Small intestine (tissue), 16 donors: Measurements from ENCODE around the gene SMOC1. TPM values are rescaled to one million over a fixed set of nuclear protein-coding genes. Genes with fewer than 3 reads are reported as not detected.
A peak's percentile ranks its signal among the peaks of the same experiment; 100 is the strongest.

Source experiments
- DNase-seq, 2 donors: peaks; one replicate each; pipeline versions ENCODE4 v3.0.0 to v3.0.0-alpha.2; 2013
- FAIRE-seq: peaks from 2 replicates; lab custom pipeline; 2012; peaks lifted over from hg19 to GRCh38; lab: Jason Lieb, UNC
- H3K27ac ChIP-seq, 3 donors: one replicate each; pipeline ENCODE4 v1.5.1; 2013; ENCODE audit warnings: low read length in 2 of 3, mild to moderate bottlenecking in 2 of 3, control low read depth in 1 of 3, inconsistent platforms in 1 of 3, low read depth in 1 of 3, moderate library complexity in 1 of 3
- H3K27me3 ChIP-seq, 3 donors: one replicate each; pipeline ENCODE4 v1.6.1; 2013; ENCODE audit warnings: low read length in 3 of 3, inconsistent platforms in 1 of 3; ENCODE audit not compliant: control insufficient read depth in 3 of 3, insufficient read depth in 3 of 3
- H3K36me3 ChIP-seq, 3 donors: one replicate each; pipeline ENCODE4 v1.6.1; 2013; ENCODE audit warnings: low read length in 3 of 3, inconsistent platforms in 1 of 3, low read depth in 1 of 3, mild to moderate bottlenecking in 1 of 3, moderate library complexity in 1 of 3; ENCODE audit not compliant: control insufficient read depth in 3 of 3, insufficient read depth in 2 of 3
- H3K4me1 ChIP-seq, 3 donors: one replicate each; pipeline ENCODE4 v1.6.1; 2013; ENCODE audit warnings: low read length in 2 of 3, inconsistent platforms in 1 of 3, low read depth in 1 of 3, mild to moderate bottlenecking in 1 of 3, moderate library complexity in 1 of 3; ENCODE audit not compliant: control insufficient read depth in 3 of 3, insufficient read depth in 2 of 3
- H3K4me3 ChIP-seq, 3 donors: one replicate each; pipeline ENCODE4 v1.5.1; 2013; ENCODE audit warnings: low read length in 3 of 3, control low read depth in 1 of 3, inconsistent platforms in 1 of 3, low read depth in 1 of 3, mild to moderate bottlenecking in 1 of 3, moderate library complexity in 1 of 3
- H3K9me3 ChIP-seq, 2 donors: one replicate each; pipeline ENCODE4 v1.6.1; 2013; ENCODE audit warnings: low read depth in 1 of 2, low read length in 1 of 2; ENCODE audit not compliant: control insufficient read depth in 2 of 2, insufficient read depth in 1 of 2
- WGBS, 3 donors: extraction: QIAGEN DNeasy Blood & Tissue Kit; methylation state at CpG; one replicate each; pipeline ENCODE4 v1.1.7; 2013; 5-methylcytosine and 5-hydroxymethylcytosine counted together
- long read RNA-seq, 10 donors: transcript quantifications; one replicate each; lab custom pipeline, GENCODE V29; 2026
- polyA plus RNA-seq, 4 donors: library from polyadenylated mRNA; stranded (reverse) in 3 of 4; unstranded in 1 of 4; fragments of 200-250 nt in 3 of 4; fragments of 120-200 nt in 1 of 4; gene quantifications; one replicate each; pipeline versions ENCODE4 v1.2.1 to v1.2.3, GENCODE V29; 2013
- donor health status: healthy with polysubstance abuse.
- donor health status: control.
- donor health status: control.
- donor health status: Bipolar disorder and iron deficiency.
- donor health status: healthy.

The SMOC1 gene, protein sequence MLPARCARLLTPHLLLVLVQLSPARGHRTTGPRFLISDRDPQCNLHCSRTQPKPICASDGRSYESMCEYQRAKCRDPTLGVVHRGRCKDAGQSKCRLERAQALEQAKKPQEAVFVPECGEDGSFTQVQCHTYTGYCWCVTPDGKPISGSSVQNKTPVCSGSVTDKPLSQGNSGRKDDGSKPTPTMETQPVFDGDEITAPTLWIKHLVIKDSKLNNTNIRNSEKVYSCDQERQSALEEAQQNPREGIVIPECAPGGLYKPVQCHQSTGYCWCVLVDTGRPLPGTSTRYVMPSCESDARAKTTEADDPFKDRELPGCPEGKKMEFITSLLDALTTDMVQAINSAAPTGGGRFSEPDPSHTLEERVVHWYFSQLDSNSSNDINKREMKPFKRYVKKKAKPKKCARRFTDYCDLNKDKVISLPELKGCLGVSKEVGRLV
- 1 to 10 TPM in 2 of 4 donors, under 1 TPM in 1, not detected in 1; 0.94 to 3.5 (median 1.9) TPM for polyA plus RNA-seq
- long read RNA-seq, donor 1, result 0 reads
- long read RNA-seq, donor 2, result 0 reads
- long read RNA-seq, donor 3, partial matches to known transcripts, result 365 of 365 reads
- long read RNA-seq, donor 3, other reads (novel, unspliced or antisense), result 0 of 365 reads
- long read RNA-seq, donor 4, result 0 reads
- long read RNA-seq, donor 5, result 0 reads
- long read RNA-seq, donor 6, result 0 reads
- long read RNA-seq, donor 7, result 0 reads
- long read RNA-seq, donor 8, result 0 reads
- long read RNA-seq, donor 9, result 0 reads
- long read RNA-seq, donor 10, partial matches to known transcripts, result 389 of 392 reads
- long read RNA-seq, donor 10, other reads (novel, unspliced or antisense), result 0 of 392 reads

DNA sequence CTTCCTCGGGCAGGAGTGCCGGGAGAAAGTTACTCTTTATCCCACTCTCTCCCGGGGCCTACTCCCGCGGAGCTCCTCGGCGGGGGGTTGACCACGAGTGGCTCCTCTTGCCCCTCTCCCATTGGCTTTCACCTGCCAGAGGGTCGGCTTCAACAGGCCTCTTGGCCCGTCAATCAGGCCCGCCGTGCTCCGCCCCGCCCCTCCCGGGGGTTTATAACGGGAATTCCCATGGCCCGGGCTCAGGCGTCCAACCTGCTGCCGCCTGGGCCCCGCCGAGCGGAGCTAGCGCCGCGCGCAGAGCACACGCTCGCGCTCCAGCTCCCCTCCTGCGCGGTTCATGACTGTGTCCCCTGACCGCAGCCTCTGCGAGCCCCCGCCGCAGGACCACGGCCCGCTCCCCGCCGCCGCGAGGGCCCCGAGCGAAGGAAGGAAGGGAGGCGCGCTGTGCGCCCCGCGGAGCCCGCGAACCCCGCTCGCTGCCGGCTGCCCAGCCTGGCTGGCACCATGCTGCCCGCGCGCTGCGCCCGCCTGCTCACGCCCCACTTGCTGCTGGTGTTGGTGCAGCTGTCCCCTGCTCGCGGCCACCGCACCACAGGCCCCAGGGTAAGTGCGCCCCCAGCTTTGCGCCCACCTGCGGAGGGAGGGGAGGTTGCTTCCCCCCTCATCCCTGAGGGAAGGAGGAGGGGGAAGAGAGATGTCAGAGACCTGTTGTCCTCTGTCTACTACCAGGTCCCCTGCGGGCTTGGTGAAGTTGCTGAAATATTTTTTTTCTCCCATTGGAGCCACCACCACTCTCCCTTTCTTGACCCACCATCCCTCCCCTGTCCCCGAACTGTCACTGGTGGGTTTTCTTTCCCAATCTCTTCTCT, at the start of gene SMOC1:
Gene SMOC1 (plus strand): TSS at position 242 of the 869 bp plus-strand sequence. CDS start 263 bp downstream, at position 505.
- Histone ChIP-seq H3K4me1 (no peaks in the 10 kb centered on the region), H3K9me3 (no peaks in the 10 kb centered on the region), H3K27me3 (peaks cover 15 to 42% (median 19%) of the 10 kb centered on the region in 3 donors), H3K4me3 (no peak within 1 kb of the TSS), H3K27ac (no peak within 1 kb of the TSS), H3K36me3 (no peaks in the 10 kb centered on the region)
- peak in 1 of 2 donors; percentile 56 for DNase-seq
- WGBS, 3 donors, result 2 to 3% (median 2%) methylated on average over 44 to 67 of the region's 67 CpGs
- no peak for FAIRE-seq

DNA sequence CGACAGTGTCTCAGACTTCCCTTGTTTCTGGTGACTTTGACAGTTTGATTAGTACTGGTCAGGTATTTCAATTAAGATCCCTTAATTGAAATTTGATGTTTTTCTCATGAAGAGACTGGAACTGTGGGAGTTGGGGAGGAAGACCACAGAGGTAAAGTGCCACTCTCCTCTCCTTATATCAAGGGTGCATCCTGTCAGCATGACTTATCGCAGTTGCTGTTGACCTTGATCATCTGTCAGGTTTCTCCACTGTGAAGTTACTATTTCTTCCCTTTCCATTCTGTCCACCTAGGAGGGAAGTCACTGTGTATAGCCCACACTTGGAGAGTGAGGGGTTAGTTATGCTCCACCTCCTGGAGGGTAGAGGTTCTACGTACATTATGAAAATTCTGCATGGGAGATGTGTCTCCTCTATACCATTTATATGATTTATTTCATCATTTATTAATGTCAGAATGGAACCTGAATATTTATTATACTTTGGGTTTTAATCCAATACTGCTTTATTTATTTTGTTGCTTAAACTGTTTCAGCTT, 40.3 kb upstream of the SMOC1 start:
- H3K4me3 ChIP-seq, result no peak overlapping the region
- no peak for FAIRE-seq
- 59 to 84% (median 62%) methylated on average over 3 of the region's 3 CpGs for WGBS, 3 donors

DNA sequence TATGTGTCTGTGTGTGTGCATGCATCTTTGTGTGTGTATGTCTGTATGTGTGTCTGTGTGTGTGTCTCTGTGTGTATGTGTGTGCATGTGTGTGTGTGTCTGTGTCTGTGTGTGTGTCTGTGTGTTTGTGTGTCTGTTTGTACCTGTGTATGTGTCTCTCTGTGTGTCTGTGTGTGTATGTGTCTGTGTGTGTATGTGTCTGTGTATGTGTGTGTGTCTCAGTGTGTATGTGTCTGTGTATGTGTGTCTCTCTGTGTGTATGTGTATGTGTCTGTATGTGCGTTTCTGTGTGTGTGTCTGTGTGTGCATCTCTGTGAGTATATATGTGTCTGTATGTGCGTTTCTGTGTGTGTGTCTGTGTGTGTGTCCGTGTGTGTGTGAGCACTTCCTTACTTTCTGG, 39.6 kb upstream of the SMOC1 start:
- Histone ChIP-seq H3K27ac (no peak overlapping the region), H3K27me3 (peaks cover 0 to 3% (median 0%) of the 10 kb centered on the region in 3 donors), H3K4me1 (no peaks in the 10 kb centered on the region), H3K36me3 (no peaks in the 10 kb centered on the region), H3K4me3 (no peak overlapping the region), H3K9me3 (no peaks in the 10 kb centered on the region)
- DNase-seq, result no peak
- WGBS, 3 donors, result 91 to 95% (median 95%) methylated on average over 3 of the region's 3 CpGs
- no peak for FAIRE-seq

More for the DNA sequence above, 40.3 kb upstream of the SMOC1 start:
- H3K9me3 ChIP-seq, result no peaks in the 10 kb centered on the region
- DNase-seq, result no peak
- no peaks in the 10 kb centered on the region for H3K36me3 ChIP-seq
- no peaks in the 10 kb centered on the region for H3K4me1 ChIP-seq
- H3K27me3 ChIP-seq, result peaks cover 0 to 3% (median 0%) of the 10 kb centered on the region in 3 donors
- H3K27ac ChIP-seq, result no peak overlapping the region

DNA sequence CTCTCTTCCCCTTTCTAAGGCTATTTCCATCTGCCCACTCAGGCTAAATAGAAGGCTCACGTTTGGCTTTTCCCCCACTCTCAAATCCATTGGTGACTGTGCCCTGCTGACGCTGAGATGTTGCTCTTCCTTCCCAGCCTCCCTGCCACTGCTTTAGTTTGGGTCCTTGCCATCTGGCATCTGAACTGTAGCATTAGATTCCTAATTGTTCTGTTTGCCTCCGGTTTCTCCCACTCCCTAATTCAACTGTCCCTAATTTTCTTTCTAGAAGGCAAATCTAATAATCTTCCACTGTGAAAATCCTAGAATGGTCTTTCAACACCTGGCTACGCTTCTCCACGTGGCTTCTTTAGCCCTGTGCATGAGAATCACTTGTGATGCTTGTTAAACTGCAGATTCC, 37.6 kb upstream of the SMOC1 start:
- H3K4me1 ChIP-seq, result no peaks in the 10 kb centered on the region
- 50 to 51% (median 50%) methylated on average over 5 of the region's 5 CpGs for WGBS, 3 donors
- DNase-seq (no peak), FAIRE-seq (no peak)
- no peak overlapping the region for H3K4me3 ChIP-seq
- H3K27me3 ChIP-seq, result peaks cover 0 to 3% (median 0%) of the 10 kb centered on the region in 3 donors
- H3K9me3 ChIP-seq, result no peaks in the 10 kb centered on the region
- H3K27ac ChIP-seq, result no peak overlapping the region
- no peaks in the 10 kb centered on the region for H3K36me3 ChIP-seq

DNA sequence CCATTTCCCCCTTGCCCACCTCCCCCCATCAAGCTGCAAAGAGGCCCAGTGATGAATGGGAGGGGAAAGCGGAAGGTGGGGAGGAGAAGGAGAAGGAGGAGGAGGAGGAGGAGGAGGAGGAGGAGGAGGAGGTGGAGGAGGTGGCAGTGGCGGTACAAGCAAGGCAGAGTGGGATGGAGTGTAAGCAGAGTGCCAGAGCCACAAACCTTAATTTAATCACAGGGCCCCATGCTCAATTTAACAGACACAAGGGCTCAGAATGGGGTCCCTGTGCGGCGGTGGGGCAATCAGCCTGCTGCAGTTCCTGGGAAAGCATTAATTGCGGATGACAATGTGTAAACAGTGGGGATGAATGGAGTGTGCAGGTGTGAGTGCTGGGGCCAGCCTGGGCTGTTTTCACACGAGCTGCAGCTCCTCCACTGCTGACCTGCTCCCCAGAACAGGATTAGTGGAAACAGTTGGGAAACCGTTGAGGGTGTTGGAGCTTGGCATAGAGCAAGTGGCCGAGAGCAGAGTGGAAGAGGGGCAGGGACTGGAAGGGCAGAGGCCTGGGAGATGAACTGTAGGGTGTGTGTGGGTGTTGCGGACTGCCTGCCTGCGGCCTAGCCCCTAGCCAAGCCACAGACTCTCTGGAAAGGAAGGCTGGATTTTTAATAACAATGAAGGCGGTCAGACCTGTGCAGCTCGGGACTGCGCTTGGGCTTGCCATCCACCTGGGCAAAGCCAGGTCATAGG, 36.4 kb upstream of the SMOC1 start:
- Histone ChIP-seq H3K27me3 (peaks cover 0 to 3% (median 0%) of the 10 kb centered on the region in 3 donors), H3K9me3 (no peaks in the 10 kb centered on the region), H3K36me3 (no peaks in the 10 kb centered on the region), H3K4me1 (no peaks in the 10 kb centered on the region), H3K27ac (no peak overlapping the region), H3K4me3 (no peak overlapping the region)
- DNase-seq (no peak), FAIRE-seq (no peak)
- 66 to 67% (median 67%) methylated on average over 13 of the region's 13 CpGs for WGBS, 3 donors

DNA sequence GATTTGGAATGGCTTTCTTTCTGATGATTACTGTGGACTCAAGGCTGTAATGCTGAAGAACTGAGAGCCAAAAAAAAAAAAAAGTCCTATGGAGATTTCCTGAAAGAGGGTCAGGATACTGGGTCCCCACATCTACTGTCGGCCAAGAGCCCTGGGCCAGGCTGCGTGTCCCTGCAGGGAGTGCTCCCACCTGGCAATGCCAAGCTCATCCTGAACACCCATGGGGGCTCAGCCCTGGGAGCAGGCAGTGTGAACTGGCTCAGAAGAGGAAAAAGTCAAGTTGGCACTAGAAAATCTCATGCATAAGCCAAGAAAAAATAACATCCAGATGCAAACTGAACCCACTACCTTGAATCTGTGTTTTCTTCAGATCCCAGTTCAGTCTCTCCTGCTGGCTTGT, 35.0 kb upstream of the SMOC1 start:
- H3K9me3 ChIP-seq, result no peaks in the 10 kb centered on the region
- no peak overlapping the region for H3K4me3 ChIP-seq
- WGBS, 3 donors, result 93 to 97% (median 96%) methylated on average over 2 of the region's 2 CpGs
- peaks cover 0 to 5% (median 0%) of the 10 kb centered on the region in 3 donors for H3K27me3 ChIP-seq
- no peaks in the 10 kb centered on the region for H3K36me3 ChIP-seq
- no peaks in the 10 kb centered on the region for H3K4me1 ChIP-seq
- DNase-seq, result no peak
- FAIRE-seq, result no peak
- H3K27ac ChIP-seq, result no peak overlapping the region

DNA sequence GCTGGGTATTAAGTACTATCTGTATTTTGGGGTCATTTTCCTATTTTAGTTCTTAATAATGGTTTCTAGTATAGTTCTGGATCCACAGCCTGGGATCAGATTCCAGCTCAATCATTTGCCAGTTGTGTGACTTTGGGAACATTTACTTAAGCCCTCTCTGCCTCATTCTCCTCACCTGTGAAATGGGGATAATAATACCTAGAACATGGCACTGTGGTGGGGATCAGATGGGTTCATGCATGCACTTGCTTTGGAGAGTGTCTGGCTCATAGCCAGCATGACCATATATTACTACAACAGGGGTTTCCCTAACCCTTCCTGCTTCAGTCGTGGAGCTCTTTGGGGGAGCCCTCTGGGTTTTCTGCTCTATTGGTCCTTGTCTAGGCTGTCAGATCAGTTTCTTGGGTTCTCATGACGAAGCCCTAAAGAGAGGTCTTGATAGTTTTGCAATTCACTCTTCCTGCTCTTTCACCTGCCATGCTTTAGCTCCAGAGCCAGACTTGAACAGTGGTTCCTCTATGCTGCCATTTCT, 34.1 kb upstream of the SMOC1 start:
- Histone ChIP-seq H3K36me3 (no peaks in the 10 kb centered on the region), H3K27me3 (peaks cover 0 to 5% (median 0%) of the 10 kb centered on the region in 3 donors), H3K4me3 (no peak overlapping the region), H3K4me1 (no peaks in the 10 kb centered on the region), H3K9me3 (no peaks in the 10 kb centered on the region), H3K27ac (no peak overlapping the region)
- FAIRE-seq (no peak), DNase-seq (no peak)
- WGBS, 3 donors, result 63 to 86% (median 77%) methylated on average over 2 of the region's 2 CpGs
